IMR-90 (cell line): ENCODE results near the gene TMEM132A. TPM values are rescaled to one million over a fixed set of nuclear protein-coding genes. Genes with fewer than 3 reads are reported as not detected.

ENCODE experiments used
- ATAC-seq: fragments of 200-7000 bp; cut with Tn5 transposase; 2 replicates; pipeline ENCODE4 v1.9.1; 2020; ENCODE audit warnings: low read depth, mild to moderate bottlenecking, moderate library complexity
- BruUV-seq: library from RNA; stranded (reverse); fragments of 400-500 nt; replicated peaks from 2 replicates; lab custom pipeline; 2021; lab: Mats Ljungman, UMichigan
- CTCF ChIA-PET: fragments of 300-600 bp; formaldehyde crosslinking; extraction: SDS; loops from one replicate; lab custom pipeline; 2021; ENCODE audit warnings: antibody characterized with exemption; lab: Yijun Ruan, JAX
- POLR2A ChIA-PET: fragments of 300-600 bp; sonication (Branson Sonifier 250); formaldehyde crosslinking; loops from one replicate; lab custom pipeline; 2022; ENCODE audit warnings: antibody characterized with exemption; ENCODE audit not compliant: unreplicated experiment; lab: Charles Lee
- DNase-seq: peaks from one replicate; pipeline ENCODE4 v3.0.0; 2013
- H2AFZ ChIP-seq: replicated peaks from 2 replicates; pipeline ENCODE3; 2013; ENCODE audit warnings: low read length, mild to moderate bottlenecking; ENCODE audit not compliant: poor library complexity
- H2AK5ac ChIP-seq: 2 replicates; pipeline ENCODE4 v1.6.1; 2013; ENCODE audit warnings: low read depth, low read length, inconsistent platforms
- H2AK9ac ChIP-seq: replicated peaks from 2 replicates; pipeline ENCODE3; 2013; ENCODE audit warnings: mild to moderate bottlenecking, low read depth, low read length, moderate library complexity; ENCODE audit not compliant: poor library complexity
- H2BK120ac ChIP-seq: 2 replicates; pipeline ENCODE4 v1.6.1; 2013; ENCODE audit warnings: low read depth, low read length, inconsistent platforms
- H2BK15ac ChIP-seq: 3 replicates; pipeline ENCODE4 v1.6.1; 2013; ENCODE audit warnings: low read depth, low read length, inconsistent platforms
- H2BK20ac ChIP-seq: 2 replicates; pipeline ENCODE4 v1.6.1; 2013; ENCODE audit warnings: low read depth, mild to moderate bottlenecking, inconsistent platforms, low read length, moderate library complexity
- H2BK5ac ChIP-seq: 2 replicates; pipeline ENCODE4 v1.6.1; 2013; ENCODE audit warnings: mild to moderate bottlenecking, low read depth, low read length, inconsistent platforms; ENCODE audit not compliant: poor library complexity, severe bottlenecking
- H3K14ac ChIP-seq: replicated peaks from 2 replicates; pipeline ENCODE4 v1.6.1; 2013; ENCODE audit warnings: low read depth, low read length, inconsistent platforms
- H3K18ac ChIP-seq: 2 replicates; pipeline ENCODE4 v1.6.1; 2013; ENCODE audit warnings: low read depth, low read length, control low read depth
- H3K23ac ChIP-seq: 2 replicates; pipeline ENCODE4 v1.6.1; 2013; ENCODE audit warnings: low read depth, low read length, inconsistent platforms
- H3K27ac ChIP-seq: 2 replicates; pipeline ENCODE4 v1.5.1; 2013; ENCODE audit warnings: mild to moderate bottlenecking, control low read depth, low read length; ENCODE audit not compliant: insufficient read depth
- H3K27me3 ChIP-seq: 2 replicates; pipeline ENCODE4 v1.6.1; 2013; ENCODE audit warnings: low read length; ENCODE audit not compliant: control insufficient read depth, insufficient read depth
- H3K36me3 ChIP-seq: 2 replicates; pipeline ENCODE4 v1.6.1; 2013; ENCODE audit warnings: low read length, mixed read lengths; ENCODE audit not compliant: control insufficient read depth, insufficient read depth
- H3K4ac ChIP-seq: 2 replicates; pipeline ENCODE4 v1.6.1; 2013; ENCODE audit warnings: low read depth, low read length, inconsistent platforms
- H3K4me1 ChIP-seq: 2 replicates; pipeline ENCODE4 v1.6.1; 2013; ENCODE audit warnings: low read length, mixed read lengths; ENCODE audit not compliant: control insufficient read depth, insufficient read depth
- H3K4me2 ChIP-seq: 2 replicates; pipeline ENCODE4 v1.6.1; 2013; ENCODE audit warnings: low read depth, mild to moderate bottlenecking, control low read depth, low read length, moderate library complexity
- H3K4me3 ChIP-seq: 2 replicates; pipeline ENCODE4 v1.5.1; 2013; ENCODE audit warnings: low read depth, mild to moderate bottlenecking, control low read depth, low read length, moderate library complexity; ENCODE audit not compliant: insufficient read depth
- H3K56ac ChIP-seq: 2 replicates; pipeline ENCODE4 v1.6.1; 2013; ENCODE audit warnings: low read length, inconsistent platforms; ENCODE audit not compliant: insufficient read depth; ENCODE audit errors: extremely low read depth
- H3K79me1 ChIP-seq, 2 experiments: 2 replicates each; pipeline ENCODE4 v1.6.1; 2013; ENCODE audit warnings: low read length in 2 of 2, inconsistent platforms in 1 of 2, low read depth in 1 of 2
- H3K9ac ChIP-seq: 2 replicates; pipeline ENCODE4 v1.6.1; 2013; ENCODE audit warnings: low read depth, low read length, control low read depth
- H3K9me1 ChIP-seq: 2 replicates; pipeline ENCODE4 v1.6.1; 2013; ENCODE audit warnings: low read length, inconsistent platforms; ENCODE audit not compliant: insufficient read depth
- H3K9me3 ChIP-seq: 2 replicates; pipeline ENCODE4 v1.6.1; 2013; ENCODE audit warnings: low read length; ENCODE audit not compliant: control insufficient read depth, insufficient read depth
- H4K20me1 ChIP-seq: 2 replicates; pipeline ENCODE4 v1.6.1; 2013; ENCODE audit warnings: low read length, inconsistent platforms; ENCODE audit not compliant: insufficient read depth
- H4K5ac ChIP-seq: 2 replicates; pipeline ENCODE4 v1.6.1; 2013; ENCODE audit warnings: mild to moderate bottlenecking, low read depth, low read length, control low read depth
- H4K8ac ChIP-seq, 2 experiments: 2 replicates each; pipeline ENCODE4 v1.6.1; 2013; ENCODE audit warnings: low read depth in 2 of 2, low read length in 2 of 2, control low read depth in 1 of 2, inconsistent platforms in 1 of 2
- H4K91ac ChIP-seq: 2 replicates; pipeline ENCODE4 v1.6.1; 2013; ENCODE audit warnings: low read depth, low read length, inconsistent platforms; ENCODE audit not compliant: insufficient read depth
- BHLHE40 ChIP-seq: fragments of 150-350 bp; IDR thresholded peaks from 2 replicates; pipeline ENCODE4 v1.6.1; 2016; ENCODE audit warnings: mild to moderate bottlenecking, low read depth, low read length
- CTCF ChIP-seq: conservative IDR thresholded peaks from 2 replicates; pipeline ENCODE4 v1.5.1; 2012; ENCODE audit warnings: mild to moderate bottlenecking, low read depth, low read length, improper control_type of control experiment
- ELK1 ChIP-seq: fragments of 150-350 bp; IDR thresholded peaks from 2 replicates; pipeline ENCODE4 v1.6.1; 2016; ENCODE audit warnings: low read depth, mild to moderate bottlenecking, low read length, moderate library complexity, borderline replicate concordance
- FOS ChIP-seq: fragments of 150-350 bp; IDR thresholded peaks from 2 replicates; pipeline ENCODE4 v1.6.1; 2016; ENCODE audit warnings: low read depth, low read length
- MAZ ChIP-seq: IDR thresholded peaks from 2 replicates; pipeline ENCODE4 v1.6.1; 2012; ENCODE audit warnings: low read depth, mild to moderate bottlenecking, low read length, improper control_type of control experiment, moderate library complexity, borderline replicate concordance
- MXI1 ChIP-seq: IDR thresholded peaks from 2 replicates; pipeline ENCODE4 v1.6.1; 2012; ENCODE audit warnings: low read depth, mild to moderate bottlenecking, low read length, moderate library complexity, borderline replicate concordance
- POLR2A ChIP-seq: IDR thresholded peaks from 2 replicates; pipeline ENCODE4 v1.6.1; 2012; ENCODE audit warnings: mild to moderate bottlenecking, low read depth, low read length
- RCOR1 ChIP-seq: IDR thresholded peaks from 2 replicates; pipeline ENCODE4 v1.6.1; 2012; ENCODE audit warnings: mild to moderate bottlenecking, low read length, improper control_type of control experiment; ENCODE audit not compliant: insufficient replicate concordance
- RFX5 ChIP-seq: IDR thresholded peaks from 2 replicates; pipeline ENCODE4 v1.8.0; 2012; ENCODE audit warnings: low read depth, mild to moderate bottlenecking, low read length, moderate library complexity
- SMC3 ChIP-seq: fragments of 150-350 bp; IDR thresholded peaks from 2 replicates; pipeline ENCODE4 v1.6.1; 2016; ENCODE audit warnings: low read depth, mild to moderate bottlenecking, antibody characterized with exemption, low read length, moderate library complexity
- USF2 ChIP-seq: fragments of 150-350 bp; IDR thresholded peaks from 2 replicates; pipeline ENCODE4 v1.6.1; 2017; ENCODE audit warnings: mild to moderate bottlenecking, antibody characterized with exemption, low read length, low read depth
- WGBS, 2 experiments: methylation state at CpG; one replicate each; pipeline versions ENCODE4 v1.1.5 to v1.1.7; 2013; ENCODE audit warnings: missing lambda C conversion rate in 2 of 2; ENCODE audit not compliant: insufficient read length in 1 of 2; ENCODE audit errors: extremely low coverage in 2 of 2; 5-methylcytosine and 5-hydroxymethylcytosine counted together
- dilution Hi-C: fragments of 300-500 bp; cut with HindIII; formaldehyde crosslinking; loops from one replicate; pipeline ENCODE4 v1.14.3; 2018; ENCODE audit warnings: low sequenced_read_pairs; ENCODE audit not compliant: unreplicated experiment
- in situ Hi-C: fragments of 300-500 bp; cut with MboI; formaldehyde crosslinking; loops from 3 replicates; pipeline ENCODE4 v1.14.3; 2019; ENCODE audit warnings: low sequenced_read_pairs, inconsistent platforms, mixed read lengths
- intact Hi-C: fragments of 100-400 bp; cut with micrococcal nuclease; formaldehyde crosslinking; loops from 2 replicates; pipeline ENCODE4 v1.10.0; 2022
- polyA plus RNA-seq, 3 experiments: library from polyadenylated mRNA; depleted of rRNA; stranded (reverse); fragments of >200 nt; gene quantifications; 2 replicates each; pipeline ENCODE4 v1.2.3, GENCODE V29; 2012; ENCODE audit warnings: low replicate concordance in 1 of 3
- total RNA-seq: library from RNA; depleted of rRNA; stranded (reverse); fragments of >200 nt; gene quantifications from 2 replicates; pipeline ENCODE4 v1.2.3, GENCODE V29; 2012

TMEM132A gene
- total and polyA plus RNA-seq, 2 of the 4 experiments (the other 2 are of a cell fraction): 7.7 to 64.2 TPM

GRCh38 chr11:60937811-60938210 lies 13.6 kb downstream of the TMEM132A start:
- Histone ChIP-seq H4K5ac (no peak overlapping the region), H3K9me1 (no peaks in the 10 kb centered on the region), H4K20me1 (no peaks in the 10 kb centered on the region), H2BK120ac (no peak overlapping the region), H2BK5ac (no peak overlapping the region), H2AK5ac (no peak overlapping the region), H4K8ac (no peak overlapping the region), H3K4me1 (peaks cover 1% of the 10 kb centered on the region; the same call in 1 of the 2 replicates), H3K9me3 (no peaks in the 10 kb centered on the region), H3K36me3 (peaks cover 34% of the 10 kb centered on the region), H3K23ac (no peak overlapping the region), H4K91ac (no peak overlapping the region), H3K4me2 (no peak overlapping the region), H3K9ac (no peak overlapping the region), H2BK15ac (no peak overlapping the region), H3K79me1 (no peaks in the 10 kb centered on the region), H3K27me3 (no peaks in the 10 kb centered on the region), H3K18ac (no peak overlapping the region), H2AFZ (no peak overlapping the region), H3K56ac (no peak overlapping the region), H2AK9ac (no peak overlapping the region), H3K27ac (no peak overlapping the region), H3K4me3 (no peak overlapping the region), H2BK20ac (no peak overlapping the region), H3K4ac (no peak overlapping the region), H3K14ac (no peak overlapping the region)
- dilution Hi-C loops: no loop called here
- ATAC-seq (no peak), DNase-seq (no peak)
- intact Hi-C loops: no loop called here
- in situ Hi-C loops: no loop called here
- no CpG with 5 or more reads among the region's 8 CpGs for WGBS, 2 experiments
- no peak for TF ChIP-seq RFX5
- TF ChIP-seq POLR2A: no peak
- no peak for TF ChIP-seq MAZ
- TF ChIP-seq USF2: no peak
- no peak for TF ChIP-seq FOS
- no peak for TF ChIP-seq RCOR1
- no peak for TF ChIP-seq BHLHE40
- TF ChIP-seq ELK1: no peak
- no peak for TF ChIP-seq SMC3
- no peak for TF ChIP-seq MXI1
- TF ChIP-seq CTCF: no peak
- CTCF ChIA-PET: no interaction called here
- no TSS peak for BruUV-seq
- POLR2A ChIA-PET: no interaction called here
